ENCODE measurements around the gene LCA5L. TPM values are rescaled to one million over a fixed set of nuclear protein-coding genes. Genes with fewer than 3 reads are reported as not detected.

The LCA5L gene
- total and polyA plus RNA-seq, 2 of the 13 experiments (the other 11 are each of a cell fraction or from before 2014, with no cell fraction given), result 0.13 to 0.55 TPM

DNA sequence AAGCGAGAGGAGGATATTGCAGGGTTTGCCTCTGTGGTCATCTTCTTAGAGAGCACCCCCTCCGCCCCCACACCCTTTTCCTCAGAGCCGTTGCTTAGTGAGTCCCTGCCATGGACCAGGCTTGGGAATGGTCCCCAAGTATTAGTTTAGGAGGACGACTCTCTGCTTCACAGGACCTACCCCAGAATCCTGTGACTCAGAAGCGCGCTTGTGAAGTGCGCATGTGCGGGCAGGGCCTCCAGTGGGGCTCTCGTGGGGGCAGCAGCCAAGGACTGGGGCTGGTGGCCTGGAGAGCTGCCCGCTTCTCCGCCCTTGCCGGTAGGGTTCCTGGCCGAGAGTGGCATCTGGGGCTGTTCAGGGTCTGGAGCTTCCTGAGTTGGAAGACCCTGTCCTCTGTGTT is 59.4 kb downstream of the LCA5L start (continued):
- TF ChIP-seq, protein P1, sequence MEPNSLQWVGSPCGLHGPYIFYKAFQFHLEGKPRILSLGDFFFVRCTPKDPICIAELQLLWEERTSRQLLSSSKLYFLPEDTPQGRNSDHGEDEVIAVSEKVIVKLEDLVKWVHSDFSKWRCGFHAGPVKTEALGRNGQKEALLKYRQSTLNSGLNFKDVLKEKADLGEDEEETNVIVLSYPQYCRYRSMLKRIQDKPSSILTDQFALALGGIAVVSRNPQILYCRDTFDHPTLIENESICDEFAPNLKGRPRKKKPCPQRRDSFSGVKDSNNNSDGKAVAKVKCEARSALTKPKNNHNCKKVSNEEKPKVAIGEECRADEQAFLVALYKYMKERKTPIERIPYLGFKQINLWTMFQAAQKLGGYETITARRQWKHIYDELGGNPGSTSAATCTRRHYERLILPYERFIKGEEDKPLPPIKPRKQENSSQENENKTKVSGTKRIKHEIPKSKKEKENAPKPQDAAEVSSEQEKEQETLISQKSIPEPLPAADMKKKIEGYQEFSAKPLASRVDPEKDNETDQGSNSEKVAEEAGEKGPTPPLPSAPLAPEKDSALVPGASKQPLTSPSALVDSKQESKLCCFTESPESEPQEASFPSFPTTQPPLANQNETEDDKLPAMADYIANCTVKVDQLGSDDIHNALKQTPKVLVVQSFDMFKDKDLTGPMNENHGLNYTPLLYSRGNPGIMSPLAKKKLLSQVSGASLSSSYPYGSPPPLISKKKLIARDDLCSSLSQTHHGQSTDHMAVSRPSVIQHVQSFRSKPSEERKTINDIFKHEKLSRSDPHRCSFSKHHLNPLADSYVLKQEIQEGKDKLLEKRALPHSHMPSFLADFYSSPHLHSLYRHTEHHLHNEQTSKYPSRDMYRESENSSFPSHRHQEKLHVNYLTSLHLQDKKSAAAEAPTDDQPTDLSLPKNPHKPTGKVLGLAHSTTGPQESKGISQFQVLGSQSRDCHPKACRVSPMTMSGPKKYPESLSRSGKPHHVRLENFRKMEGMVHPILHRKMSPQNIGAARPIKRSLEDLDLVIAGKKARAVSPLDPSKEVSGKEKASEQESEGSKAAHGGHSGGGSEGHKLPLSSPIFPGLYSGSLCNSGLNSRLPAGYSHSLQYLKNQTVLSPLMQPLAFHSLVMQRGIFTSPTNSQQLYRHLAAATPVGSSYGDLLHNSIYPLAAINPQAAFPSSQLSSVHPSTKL (CRISPR knock-in tag; IDR thresholded peaks at IDR 0.05), result no peak
- TF ChIP-seq ZNF781 (CRISPR knock-in tag; IDR thresholded peaks at IDR 0.05; ENCODE audit: borderline replicate concordance, not compliant biosample characterization) (no peak), POLR2A (IDR thresholded peaks at IDR 0.05; ENCODE audit: insufficient read depth in 1 of 2, low read depth in 2 of 2, low read length in 2 of 2) (peak in 1 of 2 experiments; percentile 38; a peak in 1 of 4 replicates), ZSCAN22 (CRISPR knock-in tag; IDR thresholded peaks at IDR 0.05) (no peak), ZNF264 (CRISPR knock-in tag; IDR thresholded peaks at IDR 0.05) (no peak)
- TF ChIP-seq, protein P2, sequence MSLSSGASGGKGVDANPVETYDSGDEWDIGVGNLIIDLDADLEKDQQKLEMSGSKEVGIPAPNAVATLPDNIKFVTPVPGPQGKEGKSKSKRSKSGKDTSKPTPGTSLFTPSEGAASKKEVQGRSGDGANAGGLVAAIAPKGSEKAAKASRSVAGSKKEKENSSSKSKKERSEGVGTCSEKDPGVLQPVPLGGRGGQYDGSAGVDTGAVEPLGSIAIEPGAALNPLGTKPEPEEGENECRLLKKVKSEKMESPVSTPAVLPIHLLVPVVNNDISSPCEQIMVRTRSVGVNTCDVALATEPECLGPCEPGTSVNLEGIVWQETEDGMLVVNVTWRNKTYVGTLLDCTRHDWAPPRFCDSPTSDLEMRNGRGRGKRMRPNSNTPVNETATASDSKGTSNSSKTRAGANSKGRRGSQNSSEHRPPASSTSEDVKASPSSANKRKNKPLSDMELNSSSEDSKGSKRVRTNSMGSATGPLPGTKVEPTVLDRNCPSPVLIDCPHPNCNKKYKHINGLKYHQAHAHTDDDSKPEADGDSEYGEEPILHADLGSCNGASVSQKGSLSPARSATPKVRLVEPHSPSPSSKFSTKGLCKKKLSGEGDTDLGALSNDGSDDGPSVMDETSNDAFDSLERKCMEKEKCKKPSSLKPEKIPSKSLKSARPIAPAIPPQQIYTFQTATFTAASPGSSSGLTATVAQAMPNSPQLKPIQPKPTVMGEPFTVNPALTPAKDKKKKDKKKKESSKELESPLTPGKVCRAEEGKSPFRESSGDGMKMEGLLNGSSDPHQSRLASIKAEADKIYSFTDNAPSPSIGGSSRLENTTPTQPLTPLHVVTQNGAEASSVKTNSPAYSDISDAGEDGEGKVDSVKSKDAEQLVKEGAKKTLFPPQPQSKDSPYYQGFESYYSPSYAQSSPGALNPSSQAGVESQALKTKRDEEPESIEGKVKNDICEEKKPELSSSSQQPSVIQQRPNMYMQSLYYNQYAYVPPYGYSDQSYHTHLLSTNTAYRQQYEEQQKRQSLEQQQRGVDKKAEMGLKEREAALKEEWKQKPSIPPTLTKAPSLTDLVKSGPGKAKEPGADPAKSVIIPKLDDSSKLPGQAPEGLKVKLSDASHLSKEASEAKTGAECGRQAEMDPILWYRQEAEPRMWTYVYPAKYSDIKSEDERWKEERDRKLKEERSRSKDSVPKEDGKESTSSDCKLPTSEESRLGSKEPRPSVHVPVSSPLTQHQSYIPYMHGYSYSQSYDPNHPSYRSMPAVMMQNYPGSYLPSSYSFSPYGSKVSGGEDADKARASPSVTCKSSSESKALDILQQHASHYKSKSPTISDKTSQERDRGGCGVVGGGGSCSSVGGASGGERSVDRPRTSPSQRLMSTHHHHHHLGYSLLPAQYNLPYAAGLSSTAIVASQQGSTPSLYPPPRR (CRISPR knock-in tag; IDR thresholded peaks at IDR 0.05; ENCODE audit: borderline replicate concordance), result no peak
- TF ChIP-seq, protein P3, sequence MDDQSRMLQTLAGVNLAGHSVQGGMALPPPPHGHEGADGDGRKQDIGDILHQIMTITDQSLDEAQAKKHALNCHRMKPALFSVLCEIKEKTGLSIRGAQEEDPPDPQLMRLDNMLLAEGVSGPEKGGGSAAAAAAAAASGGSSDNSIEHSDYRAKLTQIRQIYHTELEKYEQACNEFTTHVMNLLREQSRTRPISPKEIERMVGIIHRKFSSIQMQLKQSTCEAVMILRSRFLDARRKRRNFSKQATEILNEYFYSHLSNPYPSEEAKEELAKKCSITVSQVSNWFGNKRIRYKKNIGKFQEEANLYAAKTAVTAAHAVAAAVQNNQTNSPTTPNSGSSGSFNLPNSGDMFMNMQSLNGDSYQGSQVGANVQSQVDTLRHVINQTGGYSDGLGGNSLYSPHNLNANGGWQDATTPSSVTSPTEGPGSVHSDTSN (CRISPR knock-in tag; IDR thresholded peaks at IDR 0.05; ENCODE audit: borderline replicate concordance), result no peak
